ENCODE results near the gene ZNF624.
A peak's percentile ranks its signal among the peaks of the same experiment; 100 is the strongest.

The ZNF624 gene

DNA sequence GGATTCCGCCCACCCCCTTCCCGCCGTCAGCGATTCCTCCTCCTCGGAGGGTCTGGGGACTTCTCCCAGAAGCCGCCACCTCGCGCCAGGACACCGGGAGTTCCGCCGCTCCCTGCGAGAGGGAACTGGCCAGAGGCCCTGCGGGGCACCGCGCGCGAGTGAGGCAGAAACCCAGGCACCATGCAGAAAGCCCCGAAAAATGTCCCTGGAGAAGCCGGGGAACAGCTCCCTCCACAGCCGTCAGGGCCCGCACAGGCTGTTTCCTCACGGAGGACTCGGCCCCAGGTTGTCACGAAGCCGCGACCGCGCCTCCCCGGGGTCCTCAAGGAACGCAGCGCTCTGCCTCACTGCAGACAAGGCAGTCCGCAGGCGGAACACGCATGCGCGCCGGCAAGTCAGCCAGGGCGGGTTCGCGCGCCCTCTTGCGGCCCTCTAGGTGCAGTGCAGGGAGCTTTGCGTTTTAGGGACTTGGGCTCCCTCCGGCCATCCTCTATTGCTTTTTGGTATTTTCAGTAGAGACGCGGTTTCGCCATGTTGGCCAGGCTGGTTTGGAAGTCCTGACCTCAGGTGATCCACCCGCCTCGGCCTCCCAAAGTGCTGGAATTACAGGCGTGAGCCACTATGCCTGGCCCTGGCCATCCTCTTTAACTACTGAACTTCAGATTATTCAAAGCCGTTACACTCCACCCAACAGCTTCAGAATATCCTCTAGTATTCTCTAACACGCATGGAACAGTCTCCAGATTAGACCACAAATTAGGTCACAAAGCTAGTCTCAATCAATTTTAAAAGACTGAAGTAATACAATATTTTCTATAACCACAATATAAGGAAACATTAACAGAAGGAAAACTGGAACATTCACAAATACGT lies 64.3 kb downstream of the ZNF624 start:
- DNase-seq = peak; percentile 33

DNA sequence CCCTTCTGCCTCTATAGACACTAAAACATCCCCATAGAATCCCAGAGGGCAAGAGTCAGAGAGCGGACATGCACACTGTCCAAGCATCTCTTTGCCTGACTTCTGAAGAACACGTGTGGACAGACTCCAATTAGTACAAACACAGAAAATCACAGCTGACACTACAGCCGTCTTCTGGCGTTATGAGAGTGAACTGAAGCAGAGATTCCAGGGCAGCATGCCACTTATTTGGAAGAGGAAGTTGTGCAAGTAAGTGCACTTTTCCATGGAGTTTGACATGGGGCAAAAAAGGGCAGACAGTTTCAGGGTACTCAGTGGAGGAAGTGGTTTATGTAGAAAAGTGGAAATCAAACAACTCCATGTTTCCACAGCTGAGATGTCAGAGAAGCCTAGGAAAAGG lies 67.9 kb downstream of the ZNF624 start:
- DNase-seq = no peak

DNA sequence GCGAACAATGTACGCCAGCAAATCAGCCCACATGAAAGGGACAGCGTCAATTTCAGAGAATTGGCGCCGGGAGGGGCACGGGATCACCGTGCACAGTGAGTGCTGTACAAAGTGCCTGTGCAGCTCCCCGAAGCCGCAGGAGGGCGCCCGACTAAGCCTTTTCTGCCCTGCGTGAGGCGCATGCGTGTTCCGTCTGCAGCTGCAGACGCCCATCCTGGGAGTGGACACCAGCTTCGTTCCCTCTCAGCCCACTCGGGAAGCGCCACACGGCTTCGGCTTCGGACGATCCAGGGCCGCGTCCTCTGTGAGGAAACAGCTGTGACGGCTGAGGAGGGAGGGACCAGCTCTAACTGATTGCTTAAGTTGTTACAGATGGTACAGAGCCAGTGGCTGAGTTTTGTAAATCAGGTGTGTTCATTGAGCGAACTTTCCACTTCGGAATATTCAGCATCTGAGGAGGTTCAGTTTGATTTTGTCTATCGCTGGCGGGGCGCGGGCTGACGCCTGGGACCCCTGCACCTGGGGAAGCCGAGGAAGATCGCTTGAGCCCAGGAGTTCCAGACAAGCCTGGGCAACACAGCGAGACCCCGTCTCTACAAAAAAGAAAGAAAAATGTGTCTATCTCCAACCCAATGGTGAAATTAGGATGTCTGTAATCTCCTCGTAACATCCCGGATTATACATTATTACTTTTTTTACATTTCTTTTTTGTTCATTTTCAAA lies 69.2 kb downstream of the ZNF624 start:
- no peak for DNase-seq

DNA sequence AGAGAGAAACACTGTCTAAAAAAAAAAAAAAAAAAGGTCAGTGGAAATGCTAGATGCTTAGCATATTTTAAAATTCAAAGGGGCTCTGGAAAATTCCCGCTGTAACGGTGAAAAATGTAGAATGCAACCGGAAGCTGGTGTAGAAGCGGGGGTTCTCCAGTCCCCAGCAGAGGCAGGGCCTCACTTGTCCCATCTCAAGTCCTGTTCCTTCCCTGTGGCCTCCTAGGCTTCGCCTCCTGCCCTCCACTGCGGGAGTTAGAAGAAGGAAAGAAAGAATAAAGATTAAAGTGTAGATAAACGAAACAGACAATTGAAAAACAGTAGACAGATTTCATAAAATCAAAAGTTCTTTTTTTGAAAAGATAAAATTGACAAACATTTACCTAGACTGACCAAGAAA lies 69.9 kb downstream of the ZNF624 start:
- DNase-seq = no peak

DNA sequence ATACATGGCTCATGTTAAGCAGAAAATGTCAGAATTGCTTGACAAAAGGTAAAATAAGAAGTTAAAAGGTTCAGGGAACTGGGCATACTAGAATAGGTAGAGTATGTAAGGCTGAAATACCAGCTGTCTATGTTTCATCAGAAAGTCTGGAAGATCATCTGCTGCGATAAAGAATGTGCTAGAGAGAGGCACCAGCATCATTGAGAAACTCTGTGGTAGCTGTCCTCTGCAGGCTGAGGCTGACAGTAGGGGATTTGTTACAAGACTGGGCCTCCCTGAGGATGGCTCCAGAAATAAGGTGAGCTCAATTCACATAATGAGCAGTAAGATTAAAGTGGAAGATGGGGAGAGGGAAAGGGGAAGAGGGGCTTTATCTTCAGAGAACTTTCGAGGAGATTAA lies 80.2 kb downstream of the ZNF624 start:
- no peak for DNase-seq
